IPS DF 19.7 (cell line): ENCODE data around the gene RPS10.
"Not testable (repeated sequence)": the region's sequence is repeated elsewhere in the genome, so short reads cannot be mapped to it uniquely, and the experiment has no call there.

Experiments
- DNase-seq: peaks from one replicate; pipeline ENCODE4 v3.0.0-alpha.2; 2013; ENCODE audit warnings: low read depth, low spot score

Gene RPS10

GRCh38 chr6:34393191-34393965, 32.5 kb downstream of the RPS10 start:
- DNase-seq: no peak

- peak; percentile 78 for DNase-seq
Observed at GRCh38 chr6:34392497-34393190, 33.2 kb downstream of the RPS10 start, which contains the start of gene NUDT3. Gene NUDT3 (minus strand): TSS chr6:34392669. CDS start chr6:34392362, 307 bp downstream.

GRCh38 chr6:34391786-34392496, 33.9 kb downstream of the RPS10 start:
- no peak for DNase-seq

- DNase-seq: no peak
Observed at GRCh38 chr6:34391473-34391785, 34.4 kb downstream of the RPS10 start.

- DNase-seq: no peak
Observed at GRCh38 chr6:34390531-34391472, 35.1 kb downstream of the RPS10 start.

- DNase-seq: no peak
Observed at GRCh38 chr6:34389034-34389433, 36.8 kb downstream of the RPS10 start.

GRCh38 chr6:34388421-34388820, 37.4 kb downstream of the RPS10 start:
- DNase-seq: no peak

- DNase-seq: no peak
Observed at GRCh38 chr6:34386316-34387137, 39.3 kb downstream of the RPS10 start.

GRCh38 chr6:34385793-34386195, 40.1 kb downstream of the RPS10 start:
- DNase-seq: no peak

- DNase-seq: no peak
Observed at GRCh38 chr6:34384321-34385153, 41.3 kb downstream of the RPS10 start.

- DNase-seq: no peak
Observed at GRCh38 chr6:34383656-34384320, 42.1 kb downstream of the RPS10 start.

- DNase-seq: no peak
Observed at GRCh38 chr6:34383161-34383631, 42.7 kb downstream of the RPS10 start.

- no peak for DNase-seq
Observed at GRCh38 chr6:34381081-34381480, 44.8 kb downstream of the RPS10 start.

- DNase-seq: no peak
Observed at GRCh38 chr6:34378470-34378869, 47.4 kb downstream of the RPS10 start.

GRCh38 chr6:34377984-34378383, 47.9 kb downstream of the RPS10 start:
- no peak for DNase-seq

- not testable (repeated sequence) for DNase-seq
Observed at GRCh38 chr6:34377571-34377970, 48.3 kb downstream of the RPS10 start.

- no peak for DNase-seq
Observed at GRCh38 chr6:34375833-34376232, 50.0 kb downstream of the RPS10 start.

- no peak for DNase-seq
Observed at GRCh38 chr6:34374508-34374907, 51.4 kb downstream of the RPS10 start.

- no peak for DNase-seq
Observed at GRCh38 chr6:34374069-34374468, 51.8 kb downstream of the RPS10 start.
